ENCODE measurements around the gene SLC16A3. TPM values are rescaled to one million over a fixed set of nuclear protein-coding genes. Genes with fewer than 3 reads are reported as not detected.

Gene SLC16A3
- total and polyA plus RNA-seq, 10 of the 15 experiments (the other 5 are each of a cell fraction or from before 2014, with no cell fraction given) = 0.10 to 46.5 (median 8.0) TPM

DNA sequence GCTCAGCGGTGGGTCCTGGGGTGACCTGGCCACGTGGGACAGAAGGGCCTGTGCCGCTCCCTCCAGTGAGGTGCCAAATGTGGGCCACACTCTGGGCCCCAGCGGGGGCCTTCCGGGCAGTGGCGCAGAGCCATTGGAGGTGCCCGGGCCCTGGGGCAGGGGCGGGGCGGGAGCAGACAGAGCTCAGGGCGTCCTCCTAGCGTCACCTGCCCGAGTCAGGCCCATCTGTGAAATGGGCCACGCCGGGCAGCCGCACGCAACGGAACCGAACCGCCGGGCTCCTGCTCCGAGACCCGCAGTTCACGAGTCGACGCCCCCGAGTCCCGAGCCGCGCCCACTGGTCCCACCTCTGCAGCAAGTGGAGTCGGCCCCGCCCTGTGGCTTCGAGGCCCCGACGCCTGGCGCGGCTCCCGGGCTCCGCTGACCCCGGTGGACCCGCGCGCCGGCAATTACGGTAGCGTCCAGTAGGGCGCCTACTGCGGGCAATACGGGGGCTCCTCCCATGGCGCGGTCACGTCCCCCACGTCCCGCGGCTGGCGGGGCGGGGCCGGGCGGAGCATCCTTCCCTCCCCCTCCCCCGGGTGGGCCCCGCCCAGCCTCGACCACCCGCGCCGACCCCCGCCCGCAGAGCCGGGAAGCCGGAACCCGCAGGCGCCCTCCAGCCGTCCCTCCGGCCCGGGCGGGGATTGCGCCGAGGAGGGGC lies 1.9 kb downstream of the SLC16A3 start (continued):
- TF ChIP-seq IRF3 (IDR thresholded peaks at IDR 0.05) = no peak
- no peak for TF ChIP-seq EP300 (IDR thresholded peaks at IDR 0.05; ENCODE audit: borderline replicate concordance in 1 of 2, control insufficient read depth in 1 of 2, low read depth in 2 of 2, low read length in 2 of 2)
- TF ChIP-seq BCL11A (IDR thresholded peaks at IDR 0.05; ENCODE audit: low read depth, low read length) = no peak
- TF ChIP-seq CREB1 (IDR thresholded peaks at IDR 0.05; ENCODE audit: low read depth) = 0 out of 2 replicates have a peak, but pooled peaks have one; percentile 45
- TF ChIP-seq, protein P1, sequence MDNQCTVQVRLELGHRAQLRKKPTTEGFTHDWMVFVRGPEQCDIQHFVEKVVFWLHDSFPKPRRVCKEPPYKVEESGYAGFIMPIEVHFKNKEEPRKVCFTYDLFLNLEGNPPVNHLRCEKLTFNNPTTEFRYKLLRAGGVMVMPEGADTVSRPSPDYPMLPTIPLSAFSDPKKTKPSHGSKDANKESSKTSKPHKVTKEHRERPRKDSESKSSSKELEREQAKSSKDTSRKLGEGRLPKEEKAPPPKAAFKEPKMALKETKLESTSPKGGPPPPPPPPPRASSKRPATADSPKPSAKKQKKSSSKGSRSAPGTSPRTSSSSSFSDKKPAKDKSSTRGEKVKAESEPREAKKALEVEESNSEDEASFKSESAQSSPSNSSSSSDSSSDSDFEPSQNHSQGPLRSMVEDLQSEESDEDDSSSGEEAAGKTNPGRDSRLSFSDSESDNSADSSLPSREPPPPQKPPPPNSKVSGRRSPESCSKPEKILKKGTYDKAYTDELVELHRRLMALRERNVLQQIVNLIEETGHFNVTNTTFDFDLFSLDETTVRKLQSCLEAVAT (IDR thresholded peaks at IDR 0.05) = no peak; the same call in 1 of the 2 replicates
- TF ChIP-seq, protein P2, sequence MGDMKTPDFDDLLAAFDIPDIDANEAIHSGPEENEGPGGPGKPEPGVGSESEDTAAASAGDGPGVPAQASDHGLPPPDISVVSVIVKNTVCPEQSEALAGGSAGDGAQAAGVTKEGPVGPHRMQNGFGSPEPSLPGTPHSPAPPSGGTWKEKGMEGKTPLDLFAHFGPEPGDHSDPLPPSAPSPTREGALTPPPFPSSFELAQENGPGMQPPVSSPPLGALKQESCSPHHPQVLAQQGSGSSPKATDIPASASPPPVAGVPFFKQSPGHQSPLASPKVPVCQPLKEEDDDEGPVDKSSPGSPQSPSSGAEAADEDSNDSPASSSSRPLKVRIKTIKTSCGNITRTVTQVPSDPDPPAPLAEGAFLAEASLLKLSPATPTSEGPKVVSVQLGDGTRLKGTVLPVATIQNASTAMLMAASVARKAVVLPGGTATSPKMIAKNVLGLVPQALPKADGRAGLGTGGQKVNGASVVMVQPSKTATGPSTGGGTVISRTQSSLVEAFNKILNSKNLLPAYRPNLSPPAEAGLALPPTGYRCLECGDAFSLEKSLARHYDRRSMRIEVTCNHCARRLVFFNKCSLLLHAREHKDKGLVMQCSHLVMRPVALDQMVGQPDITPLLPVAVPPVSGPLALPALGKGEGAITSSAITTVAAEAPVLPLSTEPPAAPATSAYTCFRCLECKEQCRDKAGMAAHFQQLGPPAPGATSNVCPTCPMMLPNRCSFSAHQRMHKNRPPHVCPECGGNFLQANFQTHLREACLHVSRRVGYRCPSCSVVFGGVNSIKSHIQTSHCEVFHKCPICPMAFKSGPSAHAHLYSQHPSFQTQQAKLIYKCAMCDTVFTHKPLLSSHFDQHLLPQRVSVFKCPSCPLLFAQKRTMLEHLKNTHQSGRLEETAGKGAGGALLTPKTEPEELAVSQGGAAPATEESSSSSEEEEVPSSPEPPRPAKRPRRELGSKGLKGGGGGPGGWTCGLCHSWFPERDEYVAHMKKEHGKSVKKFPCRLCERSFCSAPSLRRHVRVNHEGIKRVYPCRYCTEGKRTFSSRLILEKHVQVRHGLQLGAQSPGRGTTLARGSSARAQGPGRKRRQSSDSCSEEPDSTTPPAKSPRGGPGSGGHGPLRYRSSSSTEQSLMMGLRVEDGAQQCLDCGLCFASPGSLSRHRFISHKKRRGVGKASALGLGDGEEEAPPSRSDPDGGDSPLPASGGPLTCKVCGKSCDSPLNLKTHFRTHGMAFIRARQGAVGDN (IDR thresholded peaks at IDR 0.05) = peak; percentile 88
- peak; percentile 39; the same call in 1 of the 2 replicates for TF ChIP-seq RUNX3 (IDR thresholded peaks at IDR 0.05; ENCODE audit: low read length)
- no peak for TF ChIP-seq EED (IDR thresholded peaks at IDR 0.05; ENCODE audit: low read depth)
- peak; percentile 14 for TF ChIP-seq SP1 (IDR thresholded peaks at IDR 0.05; ENCODE audit: low read depth, low read length)
- TF ChIP-seq BACH1 (IDR thresholded peaks at IDR 0.05; ENCODE audit: borderline replicate concordance) = peak; percentile 55; the same call in 1 of the 2 replicates
- no peak for TF ChIP-seq PML (IDR thresholded peaks at IDR 0.05; ENCODE audit: low read length)
- no peak for TF ChIP-seq MTA2 (IDR thresholded peaks at IDR 0.05; ENCODE audit: low read depth)
- TF ChIP-seq ZNF592 (IDR thresholded peaks at IDR 0.05) = 0 out of 2 replicates have a peak, but pooled peaks have one; percentile 29
- TF ChIP-seq BRCA1 (IDR thresholded peaks at IDR 0.05; ENCODE audit: low read depth, low read length) = no peak
